ENCODE data around the gene PIM2. TPM values are rescaled to one million over a fixed set of nuclear protein-coding genes. Genes with fewer than 3 reads are reported as not detected.

Gene PIM2
- total and polyA plus RNA-seq, 9 of the 15 experiments (the other 6 are each of a cell fraction or from before 2014, with no cell fraction given): 67.6 to 191 (median 108) TPM

- TF ChIP-seq, protein P1, sequence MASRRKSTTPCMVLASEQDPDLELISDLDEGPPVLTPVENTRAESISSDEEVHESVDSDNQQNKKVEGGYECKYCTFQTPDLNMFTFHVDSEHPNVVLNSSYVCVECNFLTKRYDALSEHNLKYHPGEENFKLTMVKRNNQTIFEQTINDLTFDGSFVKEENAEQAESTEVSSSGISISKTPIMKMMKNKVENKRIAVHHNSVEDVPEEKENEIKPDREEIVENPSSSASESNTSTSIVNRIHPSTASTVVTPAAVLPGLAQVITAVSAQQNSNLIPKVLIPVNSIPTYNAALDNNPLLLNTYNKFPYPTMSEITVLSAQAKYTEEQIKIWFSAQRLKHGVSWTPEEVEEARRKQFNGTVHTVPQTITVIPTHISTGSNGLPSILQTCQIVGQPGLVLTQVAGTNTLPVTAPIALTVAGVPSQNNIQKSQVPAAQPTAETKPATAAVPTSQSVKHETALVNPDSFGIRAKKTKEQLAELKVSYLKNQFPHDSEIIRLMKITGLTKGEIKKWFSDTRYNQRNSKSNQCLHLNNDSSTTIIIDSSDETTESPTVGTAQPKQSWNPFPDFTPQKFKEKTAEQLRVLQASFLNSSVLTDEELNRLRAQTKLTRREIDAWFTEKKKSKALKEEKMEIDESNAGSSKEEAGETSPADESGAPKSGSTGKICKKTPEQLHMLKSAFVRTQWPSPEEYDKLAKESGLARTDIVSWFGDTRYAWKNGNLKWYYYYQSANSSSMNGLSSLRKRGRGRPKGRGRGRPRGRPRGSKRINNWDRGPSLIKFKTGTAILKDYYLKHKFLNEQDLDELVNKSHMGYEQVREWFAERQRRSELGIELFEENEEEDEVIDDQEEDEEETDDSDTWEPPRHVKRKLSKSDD (conservative IDR thresholded peaks at IDR 0.05; ENCODE audit: low read length): no peak
- TF ChIP-seq ZNF384 (IDR thresholded peaks at IDR 0.05; ENCODE audit: low read depth, low read length): no peak
- no peak for TF ChIP-seq POU5F1 (IDR thresholded peaks at IDR 0.05; ENCODE audit: borderline replicate concordance, low read depth, low read length, partially characterized antibody)
- TF ChIP-seq SRSF7 (optimal IDR thresholded peaks at IDR 0.05; ENCODE audit: low read depth, low read length): no peak
- no peak for TF ChIP-seq HIVEP1 (CRISPR knock-in tag; IDR thresholded peaks at IDR 0.05)
- 0 out of 2 replicates have a peak, but pooled peaks have one; percentile 10 for TF ChIP-seq ARID2 (IDR thresholded peaks at IDR 0.05)
- TF ChIP-seq RB1 (IDR thresholded peaks at IDR 0.05; ENCODE audit: low read depth): no peak
- TF ChIP-seq LCOR (CRISPR knock-in tag; IDR thresholded peaks at IDR 0.05): no peak
- TF ChIP-seq, protein P2, sequence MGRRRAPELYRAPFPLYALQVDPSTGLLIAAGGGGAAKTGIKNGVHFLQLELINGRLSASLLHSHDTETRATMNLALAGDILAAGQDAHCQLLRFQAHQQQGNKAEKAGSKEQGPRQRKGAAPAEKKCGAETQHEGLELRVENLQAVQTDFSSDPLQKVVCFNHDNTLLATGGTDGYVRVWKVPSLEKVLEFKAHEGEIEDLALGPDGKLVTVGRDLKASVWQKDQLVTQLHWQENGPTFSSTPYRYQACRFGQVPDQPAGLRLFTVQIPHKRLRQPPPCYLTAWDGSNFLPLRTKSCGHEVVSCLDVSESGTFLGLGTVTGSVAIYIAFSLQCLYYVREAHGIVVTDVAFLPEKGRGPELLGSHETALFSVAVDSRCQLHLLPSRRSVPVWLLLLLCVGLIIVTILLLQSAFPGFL (CRISPR knock-in tag; IDR thresholded peaks at IDR 0.05): no peak
- no peak for TF ChIP-seq ELF4 (CRISPR knock-in tag; IDR thresholded peaks at IDR 0.05)
- TF ChIP-seq IRF2 (CRISPR knock-in tag; IDR thresholded peaks at IDR 0.05): no peak
- peak; percentile 33 for TF ChIP-seq BRD9 (IDR thresholded peaks at IDR 0.05; ENCODE audit: low read depth, partially characterized antibody)
- TF ChIP-seq NR1H2 (CRISPR knock-in tag; IDR thresholded peaks at IDR 0.05): no peak
- no peak for TF ChIP-seq ZNF407 (IDR thresholded peaks at IDR 0.05; ENCODE audit: low read depth)
- TF ChIP-seq TAF7 (tag; IDR thresholded peaks at IDR 0.05): no peak
These were observed 26.9 kb upstream of the PIM2 start (continued) for GRCh38 chrX:48945517-48946348.

Measured in K562 (cell line).